Effector CD4-positive, alpha-beta T cell (primary cell): ENCODE measurements around the gene FSTL5.

Experiments used
- DNase-seq: peaks from one replicate; pipeline ENCODE4 v3.0.0-alpha.2; 2020

The FSTL5 gene

GRCh38 chr4:161931089-161931488, 232.7 kb downstream of the FSTL5 start:
- no peak for DNase-seq

GRCh38 chr4:161929956-161930355, 233.8 kb downstream of the FSTL5 start:
- DNase-seq: no peak

GRCh38 chr4:161926033-161926828, 237.6 kb downstream of the FSTL5 start:
- no peak for DNase-seq

DNA sequence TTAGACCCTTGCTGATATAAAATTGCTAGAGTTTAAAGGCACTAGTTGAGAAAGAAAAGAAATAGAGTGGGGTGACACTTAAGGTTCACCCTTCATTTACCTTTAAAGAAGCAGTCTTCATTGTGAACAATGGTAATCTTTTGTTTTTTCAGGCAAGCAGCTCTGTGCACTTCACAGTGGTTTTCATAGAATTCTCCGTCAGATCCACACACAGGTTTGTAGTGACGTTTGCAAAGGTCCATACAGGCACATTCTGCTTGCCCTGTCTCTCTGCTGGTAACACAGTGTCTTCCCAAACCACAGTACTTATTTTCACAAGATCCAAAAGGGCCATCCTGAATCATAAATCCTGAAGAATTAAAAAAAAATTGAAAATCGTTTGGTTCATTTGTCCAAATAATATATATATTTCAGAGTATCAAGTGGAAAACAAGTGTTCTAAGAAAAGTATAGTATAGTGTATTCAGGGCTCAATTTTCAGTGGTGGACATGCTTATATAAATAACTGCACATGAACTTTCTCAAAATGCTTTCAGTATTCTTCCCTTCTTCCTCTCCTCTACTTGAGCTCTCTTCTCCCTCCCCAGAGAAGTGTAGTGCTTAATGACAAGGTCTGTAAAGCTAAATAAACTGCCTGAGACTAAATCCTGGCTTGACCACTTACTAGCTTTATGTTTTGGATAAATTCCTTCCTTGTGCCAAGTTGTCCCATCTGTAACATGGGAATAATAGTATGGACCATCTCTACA, 243.3 kb downstream of the FSTL5 start:
- no peak for DNase-seq

DNA sequence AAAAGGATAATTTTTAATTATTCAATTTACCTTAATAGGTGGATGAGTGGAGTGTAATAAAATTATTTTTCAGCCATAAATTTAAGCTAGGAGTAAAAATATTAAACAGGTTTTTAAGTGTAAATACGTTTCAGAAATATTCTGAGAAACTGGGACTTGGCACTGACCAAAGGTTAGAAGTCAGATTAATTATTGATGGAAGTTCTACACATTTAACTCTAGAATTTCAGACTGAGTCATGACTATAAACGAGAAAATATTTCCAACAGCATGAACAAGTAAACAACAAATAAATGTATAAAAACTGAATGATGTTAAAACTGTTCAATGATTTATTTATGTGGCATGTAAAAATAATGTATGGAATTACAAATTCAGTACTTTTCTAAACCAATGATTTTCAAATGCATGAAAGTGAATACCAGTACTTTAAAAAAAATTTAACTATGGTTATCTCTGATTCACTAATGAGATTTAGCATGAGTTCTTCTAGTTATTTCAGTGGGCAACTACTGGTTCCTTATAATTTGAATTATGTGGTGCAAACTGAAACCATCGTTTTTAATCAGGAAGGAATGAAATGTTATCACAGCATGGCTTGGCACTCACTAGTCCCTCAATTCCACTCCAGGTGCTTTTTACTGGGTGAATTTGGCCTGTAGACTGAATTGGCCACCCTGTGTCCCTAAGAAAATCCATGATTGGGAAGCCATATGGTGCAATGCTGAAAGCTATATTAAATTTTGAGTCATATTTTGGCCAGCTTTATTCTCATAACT, 244.2 kb downstream of the FSTL5 start:
- DNase-seq: no peak

- DNase-seq: no peak
Measured at GRCh38 chr4:161916035-161916434, 247.8 kb downstream of the FSTL5 start.

- DNase-seq: no peak
Measured at GRCh38 chr4:161907590-161907955, 256.2 kb downstream of the FSTL5 start.

DNA sequence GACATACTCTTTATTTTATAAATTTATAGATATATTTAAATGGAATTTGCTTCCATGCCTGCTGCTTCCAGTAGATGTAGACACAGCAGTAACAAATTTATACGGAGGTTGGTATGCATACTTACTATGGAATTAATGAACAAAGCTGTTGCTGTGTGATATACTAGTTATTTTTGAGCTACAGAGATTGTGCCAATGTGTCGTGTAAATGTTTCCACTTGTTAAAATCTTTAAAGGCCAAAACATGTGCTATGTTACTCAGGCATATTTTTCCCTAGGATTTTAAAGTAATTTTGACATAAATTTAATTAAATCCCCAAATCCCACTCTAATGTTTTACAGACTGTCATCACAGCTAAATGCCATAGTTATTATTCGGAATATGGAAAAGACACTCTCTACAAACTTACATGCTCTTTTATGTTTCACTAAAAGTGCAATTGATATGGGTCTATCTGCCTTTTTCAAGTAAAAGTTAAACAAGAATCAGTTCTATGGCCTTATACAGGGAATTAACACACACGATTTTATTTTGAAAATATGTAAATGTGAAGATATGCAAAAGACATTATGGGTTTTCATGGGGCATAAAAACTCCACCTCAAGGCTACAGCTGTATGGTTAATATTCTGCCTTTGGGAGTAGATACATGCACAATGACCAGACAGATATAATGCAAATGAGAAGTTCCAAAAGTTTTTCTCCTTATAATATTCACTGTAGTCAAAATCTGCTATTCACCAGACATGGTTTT, 256.8 kb downstream of the FSTL5 start:
- DNase-seq: no peak

DNA sequence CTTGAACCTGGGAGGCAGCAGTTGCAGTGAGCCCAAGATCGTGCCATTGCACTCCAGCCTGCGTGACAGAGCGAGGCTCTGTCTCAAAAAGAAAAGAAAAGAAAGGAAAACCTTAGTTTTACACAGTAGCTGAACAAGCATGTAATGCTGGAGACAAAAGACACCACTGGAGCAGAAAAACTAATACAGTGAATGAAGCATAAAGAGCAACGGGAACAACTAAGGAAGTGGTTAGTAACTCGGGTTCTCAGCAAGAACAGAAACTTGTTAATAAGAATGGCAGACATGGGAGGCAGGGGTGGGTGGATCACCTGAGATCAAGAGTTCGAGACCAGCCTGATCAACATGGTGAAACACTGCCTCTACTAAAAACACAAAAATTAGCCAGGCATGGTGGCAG, 263.7 kb downstream of the FSTL5 start:
- no peak for DNase-seq

DNA sequence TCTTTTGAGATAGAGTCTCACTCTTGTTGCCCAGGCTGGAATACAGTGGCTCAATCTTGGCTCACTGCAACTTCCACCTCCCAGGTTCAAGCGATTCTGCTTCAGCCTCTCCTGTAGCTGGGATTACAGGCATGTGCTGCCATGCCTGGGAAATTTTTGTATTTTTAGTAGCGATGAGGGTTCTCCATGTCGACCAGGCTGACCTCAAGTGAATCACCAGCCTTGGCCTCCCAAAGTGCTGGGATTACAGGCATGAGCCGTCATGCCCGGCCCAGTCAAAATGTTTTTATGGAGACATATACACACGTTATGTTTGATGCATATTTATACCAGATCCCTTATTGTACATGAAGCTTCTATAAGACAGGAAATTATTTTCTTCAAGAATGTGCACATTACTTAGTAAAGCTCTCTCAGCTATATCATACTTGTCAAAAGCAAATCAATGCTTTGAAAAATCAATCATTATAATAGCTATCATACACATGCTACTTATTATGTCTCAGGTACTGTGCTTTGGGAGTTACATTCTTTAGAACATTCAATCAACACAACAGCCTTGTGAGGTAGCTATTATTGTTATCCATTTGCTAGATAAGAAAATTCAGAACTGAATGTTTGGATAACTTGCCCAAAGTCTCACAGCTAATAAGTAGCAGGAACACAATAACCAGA, 269.2 kb downstream of the FSTL5 start:
- no peak for DNase-seq

GRCh38 chr4:161894014-161894413, 269.8 kb downstream of the FSTL5 start:
- DNase-seq: no peak

DNA sequence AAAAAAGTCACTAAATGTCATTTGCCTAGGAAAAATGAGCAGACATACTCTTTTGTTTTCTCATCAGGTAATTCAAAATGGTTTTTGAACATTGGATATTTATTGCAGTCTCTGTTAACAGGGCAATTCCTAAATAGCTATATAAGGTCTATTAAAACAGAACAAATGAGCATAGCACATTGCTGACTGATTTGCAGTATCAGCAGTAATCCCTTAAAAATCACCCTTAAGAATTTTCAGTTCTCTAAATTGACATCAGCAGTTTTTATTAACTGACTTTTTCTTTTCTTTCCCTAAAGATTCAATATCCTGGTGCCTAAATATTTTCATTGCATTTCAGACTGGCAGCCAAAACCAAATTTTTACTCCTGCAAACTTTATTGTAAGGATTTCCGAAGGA, 270.2 kb downstream of the FSTL5 start:
- no peak for DNase-seq

DNA sequence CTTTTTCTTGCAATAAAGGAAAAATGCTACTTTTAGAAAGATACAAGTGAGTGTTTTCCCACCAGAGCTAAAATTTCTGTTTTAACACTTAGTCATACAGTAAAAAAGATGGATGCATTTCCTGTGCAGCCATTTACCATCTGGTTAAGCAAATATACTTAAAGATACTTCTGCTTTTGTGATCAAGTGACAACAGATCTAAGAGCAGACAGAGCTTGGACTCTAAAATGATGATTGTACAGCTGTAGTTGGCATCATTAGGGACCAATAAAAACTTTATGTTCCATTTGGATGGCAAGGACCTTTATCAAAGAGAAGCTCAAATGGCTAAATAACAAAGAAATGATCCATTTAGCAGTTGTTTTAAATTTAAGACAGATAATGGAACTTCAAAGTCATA, 270.8 kb downstream of the FSTL5 start:
- DNase-seq: no peak

- DNase-seq: no peak
Measured at GRCh38 chr4:161883157-161883556, 280.6 kb downstream of the FSTL5 start.

- DNase-seq: no peak
Measured at GRCh38 chr4:161881370-161881769, 282.4 kb downstream of the FSTL5 start.

- no peak for DNase-seq
Measured at GRCh38 chr4:161869511-161869910, 294.3 kb downstream of the FSTL5 start.

GRCh38 chr4:161856711-161857326, 307.0 kb downstream of the FSTL5 start:
- no peak for DNase-seq

DNA sequence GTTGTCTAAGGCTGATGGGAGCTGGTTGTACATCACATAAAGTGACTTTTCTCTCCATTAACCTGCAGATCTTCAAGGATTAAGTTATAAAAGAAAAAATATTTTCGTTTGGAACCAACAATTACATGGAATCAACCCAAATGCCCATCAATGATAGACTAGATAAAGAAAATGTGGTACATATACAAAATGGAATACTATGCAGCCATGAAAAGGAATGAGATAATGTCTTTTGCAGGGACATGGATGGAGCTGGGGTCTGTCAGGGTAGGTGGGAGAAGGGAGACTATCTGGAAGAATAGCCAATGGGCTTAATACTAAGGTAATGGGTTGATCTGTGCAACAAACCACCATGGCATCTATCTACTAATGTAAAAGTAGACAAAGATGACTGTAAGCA, 313.2 kb downstream of the FSTL5 start:
- no peak for DNase-seq

DNA sequence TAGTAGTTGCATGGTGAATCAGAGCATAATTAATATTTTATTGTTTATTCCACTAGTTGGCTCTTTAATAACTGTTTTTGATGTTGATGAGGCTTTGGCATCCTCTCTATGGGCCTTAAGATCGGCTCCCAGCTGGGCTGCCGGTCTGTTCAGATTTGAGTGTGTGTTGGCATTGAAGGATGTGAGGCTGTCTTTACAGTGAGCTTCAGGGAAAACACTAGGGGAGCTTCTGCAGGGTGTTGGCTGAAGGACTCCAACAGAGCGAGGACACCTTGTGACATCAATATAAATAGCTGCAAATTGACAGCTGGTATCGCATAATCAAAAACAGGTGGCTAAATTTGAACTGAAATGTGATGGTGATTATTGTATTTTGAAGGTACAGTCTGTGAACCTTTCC, 322.0 kb downstream of the FSTL5 start:
- DNase-seq: no peak

GRCh38 chr4:161829591-161829990, 334.2 kb downstream of the FSTL5 start:
- no peak for DNase-seq

GRCh38 chr4:161828061-161828460, 335.7 kb downstream of the FSTL5 start:
- DNase-seq: no peak

GRCh38 chr4:161827013-161827412, 336.8 kb downstream of the FSTL5 start:
- DNase-seq: no peak
